GM18505 (cell line): ENCODE results near the gene IFNA2.

ENCODE experiments used
- ATAC-seq: cut with Tn5 transposase; IDR thresholded peaks from one replicate; pipeline ENCODE4 v1.9.1; 2021; ENCODE audit not compliant: unreplicated experiment
- POLR2A ChIP-seq: IDR thresholded peaks from 4 replicates; pipeline ENCODE4 v1.6.1; 2011; ENCODE audit warnings: borderline replicate concordance; ENCODE audit not compliant: insufficient read depth, insufficient read length; ENCODE audit errors: extremely low read depth

The IFNA2 gene

DNA sequence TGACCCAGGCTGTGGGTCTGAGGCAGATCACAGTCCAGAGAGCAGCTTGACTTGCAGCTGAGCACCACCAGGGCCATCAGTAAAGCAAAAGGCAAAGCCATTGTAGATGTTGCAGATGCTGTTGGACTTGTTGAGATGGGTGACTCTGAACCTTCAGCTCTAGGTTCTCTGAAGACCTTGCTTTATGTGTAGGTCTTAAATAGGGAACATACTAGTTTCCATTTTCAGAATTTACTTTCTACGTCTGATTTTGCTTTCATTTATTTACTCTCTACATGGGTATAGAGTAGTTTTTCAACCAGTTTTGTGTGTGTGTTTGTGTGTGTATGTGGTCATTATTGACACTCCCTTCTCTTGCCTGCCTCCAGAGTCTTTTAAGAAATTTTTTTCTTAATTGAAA, 34.4 kb downstream of the IFNA2 start, which contains the start of gene IFNA6:
TSS of gene IFNA6 (minus strand) at position 101 of the 400 bp plus-strand sequence. CDS start at position 101, 0 bp downstream.
- no peak for TF ChIP-seq POLR2A
- no peak for ATAC-seq

DNA sequence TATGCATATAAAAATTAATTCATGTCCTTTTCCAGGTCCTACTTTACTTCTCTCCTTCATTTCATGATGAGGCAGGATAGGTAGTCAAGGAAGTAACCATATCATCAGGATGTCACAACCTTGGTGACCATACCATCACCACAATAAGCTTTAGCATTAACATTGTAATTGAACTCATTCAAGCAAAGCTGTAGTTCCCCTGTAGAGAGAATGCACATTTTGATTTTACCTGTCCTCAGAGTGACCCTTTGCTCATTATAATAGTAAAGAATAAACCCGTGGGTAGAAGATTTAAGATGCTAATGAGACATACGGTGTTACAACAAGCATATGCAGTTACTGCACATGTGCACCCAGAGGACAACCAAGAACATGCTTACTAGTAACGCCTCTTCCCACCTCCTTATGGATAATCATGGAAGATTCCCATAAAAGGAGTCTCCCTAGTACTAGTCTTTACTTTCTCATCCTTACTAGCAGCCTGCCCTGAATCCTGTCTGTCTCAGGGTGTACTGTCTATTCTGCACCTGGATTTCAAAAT, 36.7 kb downstream of the IFNA2 start:
- no peak for TF ChIP-seq POLR2A
- ATAC-seq = no peak

DNA sequence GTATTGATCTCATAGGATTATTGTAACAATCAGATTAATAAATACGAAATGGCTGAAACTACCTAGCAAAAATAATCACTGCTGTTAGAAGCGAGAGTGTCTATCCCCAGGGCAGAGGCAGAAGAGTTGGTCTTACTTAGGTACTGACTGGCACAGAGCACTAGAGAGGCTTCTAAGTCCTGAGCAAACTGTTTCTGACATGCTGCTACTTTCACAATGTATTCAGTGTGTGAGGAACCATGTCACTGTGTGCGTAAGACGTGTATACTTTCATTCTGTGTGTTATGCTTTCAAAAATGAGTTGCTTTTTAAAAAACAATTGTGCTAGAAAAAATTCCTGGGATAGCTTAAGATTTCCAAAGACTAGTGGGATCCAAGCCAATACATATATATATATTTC, 44.5 kb downstream of the IFNA2 start:
- ATAC-seq = no peak

DNA sequence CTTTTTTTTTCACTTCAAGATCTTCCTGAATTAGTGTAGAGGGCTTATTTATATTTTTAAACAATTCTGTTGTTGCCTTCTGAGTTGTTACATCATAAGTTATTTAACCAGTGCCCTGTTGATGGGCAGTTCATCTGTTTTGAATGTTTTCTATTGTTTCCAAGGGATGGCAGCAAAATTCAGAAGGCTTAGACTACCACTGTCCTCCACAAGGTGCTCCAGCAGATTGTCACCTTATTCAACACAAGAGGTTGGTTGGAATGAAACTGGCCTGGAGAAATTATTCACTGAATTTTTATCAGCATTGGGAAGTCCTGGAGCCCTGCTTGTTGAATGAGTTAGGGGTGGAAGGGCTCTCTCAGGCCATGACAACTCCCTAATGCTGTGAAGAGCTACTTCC, 48.7 kb downstream of the IFNA2 start:
- no peak for ATAC-seq
- TF ChIP-seq POLR2A = no peak

More for the DNA sequence above, 44.5 kb downstream of the IFNA2 start:
- TF ChIP-seq POLR2A = no peak

DNA sequence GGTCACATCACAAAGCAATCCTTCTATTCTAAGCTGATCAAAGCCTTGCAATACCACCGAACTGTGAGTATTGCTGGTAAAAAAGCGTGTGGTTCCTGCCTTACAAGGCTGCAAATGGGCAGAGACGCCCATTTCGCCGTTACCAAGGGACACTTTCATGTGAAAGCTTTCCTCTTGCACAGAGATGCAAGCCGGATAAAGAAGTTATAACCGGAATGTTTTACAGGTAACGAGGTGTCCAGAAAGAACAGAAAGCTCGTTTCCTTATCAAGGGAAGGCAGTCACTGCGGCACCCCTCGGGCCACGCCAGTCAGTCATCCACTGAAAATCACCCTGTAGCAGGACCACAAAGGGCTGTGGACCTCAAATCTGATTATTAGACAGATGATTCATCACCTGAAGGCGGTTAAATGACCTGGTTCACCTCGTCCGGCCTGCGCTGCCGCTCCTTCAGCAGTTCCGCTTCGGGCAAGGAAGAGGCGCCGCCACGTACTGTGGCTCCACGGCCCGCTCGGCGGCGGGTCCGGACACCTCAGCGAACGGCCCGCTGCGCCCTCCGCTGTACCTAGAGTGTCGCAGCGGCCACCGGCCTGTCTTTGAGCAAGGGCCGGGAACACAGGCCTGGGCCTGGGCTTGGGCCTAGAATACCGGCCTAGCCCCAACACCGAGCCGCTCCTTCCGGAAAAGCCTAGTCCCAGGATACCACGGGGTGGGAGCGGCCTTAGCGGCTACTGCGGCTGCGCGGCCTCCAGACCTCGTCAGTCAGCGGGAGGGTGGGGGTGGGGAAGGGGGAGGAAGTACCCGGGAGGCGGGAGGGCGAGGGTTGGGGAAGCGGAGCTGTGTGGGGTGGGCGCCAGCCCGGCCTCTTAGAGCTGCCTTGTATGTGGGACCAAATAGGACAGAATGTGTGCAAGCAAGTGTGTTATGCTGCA, 50.2 kb downstream of the IFNA2 start, which contains the start of gene KLHL9:
TSS of gene KLHL9 (minus strand) at position 704 of the 932 bp plus-strand sequence. CDS start at position 159, 545 bp downstream.
- peak; percentile 88 for TF ChIP-seq POLR2A
- peak; percentile 88 for ATAC-seq
